IPS-18c (cell line): ENCODE results near the gene ISG15.
"Not testable (repeated sequence)": the region's sequence is repeated elsewhere in the genome, so short reads cannot be mapped to it uniquely, and the experiment has no call there.

Source experiments
- H3K4me3 ChIP-seq: 2 replicates; pipeline ENCODE4 v1.7.0; 2013; ENCODE audit warnings: low read depth, mild to moderate bottlenecking, low read length, moderate library complexity; ENCODE audit not compliant: insufficient read depth
- H3K9me3 ChIP-seq: one replicate; pipeline ENCODE4 v1.6.1; 2013; ENCODE audit warnings: mild to moderate bottlenecking, low read length, moderate library complexity; ENCODE audit not compliant: control insufficient read depth, insufficient read depth

ISG15 gene

DNA sequence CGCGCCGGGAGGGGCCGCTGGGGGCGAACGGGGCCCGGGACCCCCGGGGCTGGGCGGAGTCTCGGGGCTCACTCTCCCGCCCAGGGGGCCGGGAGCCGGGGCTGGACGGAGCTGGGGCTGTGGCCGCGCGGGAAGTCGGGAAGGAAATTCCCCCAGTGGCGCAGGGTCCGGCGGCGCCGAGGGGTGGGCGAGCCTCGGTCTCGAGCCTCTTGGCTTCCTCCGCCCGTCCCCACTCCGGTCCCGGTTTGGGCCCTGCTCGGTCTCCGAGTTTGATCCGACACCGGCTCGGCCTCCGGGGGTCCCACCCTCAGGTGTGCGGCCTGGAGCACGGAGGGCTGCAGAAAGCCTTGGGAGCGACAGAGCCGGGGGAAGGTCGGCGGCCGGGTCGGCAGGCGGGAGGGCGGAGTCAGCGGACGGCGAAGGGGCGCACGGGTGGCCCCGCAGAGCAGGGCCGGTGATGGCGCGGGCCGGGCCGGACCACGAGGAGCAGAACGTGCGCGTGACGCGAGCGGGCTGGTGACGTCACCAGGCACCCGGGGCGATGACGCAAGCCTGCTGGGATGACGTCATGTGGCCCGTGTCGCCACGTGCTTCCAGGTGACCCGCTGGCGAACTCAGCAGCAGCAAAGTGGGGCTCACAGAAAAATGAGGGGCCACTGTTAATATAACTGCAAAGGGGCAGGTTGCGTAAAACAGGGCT is 12.8 kb upstream of the ISG15 start:
- Histone ChIP-seq H3K9me3 (no peaks in the 10 kb centered on the region), H3K4me3 (peak overlapping the region; percentile 67)

DNA sequence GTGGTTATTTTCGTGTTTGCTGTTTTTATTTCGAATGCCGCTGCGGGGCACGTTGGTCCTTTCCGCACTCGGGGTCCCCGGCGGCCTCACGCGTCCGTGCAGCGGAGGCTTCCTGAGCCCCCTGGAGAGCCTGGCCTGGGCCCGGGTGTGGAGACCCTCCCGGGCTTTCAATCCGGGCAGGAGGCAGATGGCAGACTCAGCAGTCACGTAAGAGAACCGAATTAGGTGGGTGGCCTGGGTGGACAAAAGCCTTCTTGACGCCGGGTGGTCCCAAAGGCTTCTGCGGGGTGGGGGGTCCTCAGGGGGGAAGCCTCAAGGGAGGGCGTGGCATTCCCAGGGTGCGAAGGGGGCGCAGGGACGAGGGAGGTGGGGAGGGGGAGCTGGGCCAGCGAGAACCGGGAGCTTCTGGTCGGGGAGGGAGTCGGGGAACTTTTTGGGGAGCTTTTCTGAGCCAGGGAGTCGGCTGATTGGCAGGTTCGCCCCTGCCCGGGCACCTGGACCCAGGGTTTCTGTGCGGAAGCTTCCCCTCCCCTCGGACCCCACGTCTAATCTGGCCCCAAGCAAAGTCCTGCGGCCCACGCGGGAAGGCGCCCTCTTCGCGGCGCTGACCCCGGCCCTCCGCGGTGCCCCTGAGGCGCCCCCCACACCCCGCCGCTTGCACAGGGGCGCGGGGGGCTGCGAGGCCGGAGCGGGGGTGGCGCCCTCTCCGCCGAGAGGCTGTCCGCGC is 12.1 kb upstream of the ISG15 start:
- H3K4me3 ChIP-seq, result peak overlapping the region; percentile 67

DNA sequence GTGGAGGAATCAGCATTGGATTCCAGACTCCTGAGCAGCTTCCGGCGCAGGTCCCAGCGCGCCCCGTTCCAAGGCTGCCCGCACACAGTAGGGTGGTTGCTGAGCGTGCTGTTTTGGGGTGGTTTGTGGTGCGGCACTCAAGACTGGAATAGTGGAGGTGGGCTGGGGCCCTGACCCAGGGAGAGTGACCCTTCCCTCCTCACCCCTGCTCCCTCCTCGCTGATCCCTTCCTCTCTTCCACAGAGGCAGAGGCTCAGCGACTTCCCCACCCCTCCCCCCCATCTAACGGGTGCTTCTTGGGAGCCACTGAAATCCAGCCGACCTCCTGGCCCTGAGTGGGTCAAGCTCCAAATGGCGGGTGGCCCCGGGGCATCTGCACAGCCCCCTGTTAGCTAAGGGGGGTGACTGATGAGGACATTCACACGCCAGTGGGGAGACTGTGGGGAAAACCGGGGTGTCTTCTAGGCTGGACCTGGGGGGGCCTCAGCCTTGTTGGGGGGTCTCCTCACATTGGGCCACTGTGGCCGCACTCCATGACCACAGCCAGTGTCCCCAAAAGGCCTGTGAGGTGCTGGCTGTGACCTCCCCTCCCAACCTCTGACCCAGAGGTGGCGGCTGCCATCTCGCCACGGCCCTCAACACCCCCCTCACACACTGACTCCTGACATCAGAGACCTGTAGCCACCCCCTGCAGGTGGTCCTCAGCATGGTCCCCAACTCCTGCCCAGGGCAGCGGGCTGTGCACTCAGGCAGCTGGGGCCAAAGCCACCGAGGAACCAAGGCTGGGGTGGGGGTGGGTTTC is 9.5 kb upstream of the ISG15 start:
- H3K4me3 ChIP-seq, result no peak overlapping the region
- H3K9me3 ChIP-seq, result no peaks in the 10 kb centered on the region

More for the DNA sequence above, 12.1 kb upstream of the ISG15 start:
- H3K9me3 ChIP-seq, result no peaks in the 10 kb centered on the region

DNA sequence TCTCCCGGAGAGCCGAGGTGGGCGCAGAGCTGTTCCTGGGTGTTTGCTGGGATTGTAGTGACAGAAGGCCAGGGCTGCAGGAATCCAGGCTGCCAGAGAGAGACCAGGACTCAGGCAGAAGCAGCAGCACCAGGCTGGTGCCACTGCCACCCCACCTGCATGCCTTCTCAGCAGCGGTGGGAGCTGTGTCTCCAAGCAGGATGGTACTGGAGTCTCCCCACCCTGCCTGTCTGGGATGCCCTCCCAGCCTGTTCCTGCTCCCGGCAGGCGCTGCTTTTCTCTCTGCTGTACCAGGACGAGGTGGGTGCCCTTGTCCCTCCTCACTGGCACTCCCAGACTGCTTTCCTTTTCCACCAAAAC is 8.9 kb upstream of the ISG15 start:
- Histone ChIP-seq H3K4me3 (no peak overlapping the region), H3K9me3 (no peaks in the 10 kb centered on the region)

DNA sequence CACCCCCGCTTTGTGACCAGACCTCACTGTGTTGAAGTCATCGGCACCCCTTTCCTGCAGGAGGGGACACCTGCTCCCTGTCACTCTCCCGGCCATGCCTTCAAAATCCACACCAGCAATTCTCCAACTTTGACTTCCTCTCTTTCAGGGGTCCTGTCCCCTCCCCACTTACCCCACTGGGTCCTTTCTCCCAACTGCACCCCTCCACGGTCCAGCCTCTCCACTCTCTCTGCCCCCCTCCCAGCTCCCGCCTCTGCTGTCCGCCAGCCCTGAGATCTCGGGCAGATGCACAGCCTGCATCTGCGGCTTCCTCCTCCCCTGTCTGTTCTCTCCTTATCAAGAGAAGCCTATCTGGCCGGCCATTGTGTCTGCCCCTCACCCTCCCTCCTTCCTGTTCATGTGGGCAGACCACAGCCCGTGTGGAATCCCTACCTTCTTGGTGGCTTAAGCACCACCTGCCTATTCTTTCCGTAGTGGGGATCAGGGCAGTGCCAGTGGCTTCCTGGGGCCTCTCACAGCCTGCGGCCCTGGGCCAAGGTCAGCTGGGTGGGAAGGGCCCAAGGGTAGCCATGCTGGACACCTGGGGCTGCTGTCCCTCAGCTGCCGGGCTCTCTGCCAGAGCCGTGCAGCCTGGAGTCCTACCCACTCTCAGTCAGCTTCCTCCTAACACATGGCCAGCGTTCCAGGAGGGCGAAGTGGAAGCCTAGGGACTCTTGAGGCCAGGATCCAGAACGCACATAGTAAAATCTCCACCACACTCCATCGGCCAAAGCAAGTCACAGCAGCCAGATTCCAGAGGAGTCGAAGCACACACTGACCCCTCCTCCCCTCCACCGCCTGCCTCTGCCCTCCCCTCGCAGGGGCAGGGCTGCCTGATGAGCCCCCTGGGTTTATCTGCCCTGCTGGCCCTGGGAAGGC is 8.3 kb upstream of the ISG15 start:
- no peak overlapping the region for H3K4me3 ChIP-seq

DNA sequence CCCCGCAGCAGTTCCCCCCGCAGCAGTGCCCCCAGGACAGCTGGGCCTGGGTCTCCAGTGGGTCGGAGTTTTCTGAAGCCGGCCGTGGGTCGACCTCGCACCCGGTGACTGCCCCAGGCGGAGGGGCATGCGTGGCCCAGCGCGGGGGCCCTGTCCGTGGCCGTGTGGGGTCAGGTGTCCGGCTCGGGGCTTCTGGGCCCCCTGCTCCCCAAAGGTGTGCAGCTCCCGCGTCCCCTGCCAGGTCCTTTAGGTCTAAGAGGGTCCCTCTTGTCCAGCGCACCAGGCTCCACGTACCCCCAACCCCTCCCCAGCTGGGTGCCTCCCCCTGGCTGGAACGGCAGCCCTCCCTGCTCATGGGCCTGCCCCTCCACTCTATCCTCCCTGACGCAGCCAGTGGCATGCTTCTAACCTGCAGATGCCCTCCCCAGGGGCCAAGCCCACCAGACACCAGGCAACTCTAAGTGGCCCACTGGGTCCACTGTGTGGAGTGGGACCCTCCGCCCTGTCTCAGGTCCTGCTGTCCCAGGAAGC is 7.5 kb upstream of the ISG15 start:
- H3K9me3 ChIP-seq, result no peaks in the 10 kb centered on the region
- H3K4me3 ChIP-seq, result no peak overlapping the region

More for the DNA sequence above, 8.3 kb upstream of the ISG15 start:
- H3K9me3 ChIP-seq, result no peaks in the 10 kb centered on the region

DNA sequence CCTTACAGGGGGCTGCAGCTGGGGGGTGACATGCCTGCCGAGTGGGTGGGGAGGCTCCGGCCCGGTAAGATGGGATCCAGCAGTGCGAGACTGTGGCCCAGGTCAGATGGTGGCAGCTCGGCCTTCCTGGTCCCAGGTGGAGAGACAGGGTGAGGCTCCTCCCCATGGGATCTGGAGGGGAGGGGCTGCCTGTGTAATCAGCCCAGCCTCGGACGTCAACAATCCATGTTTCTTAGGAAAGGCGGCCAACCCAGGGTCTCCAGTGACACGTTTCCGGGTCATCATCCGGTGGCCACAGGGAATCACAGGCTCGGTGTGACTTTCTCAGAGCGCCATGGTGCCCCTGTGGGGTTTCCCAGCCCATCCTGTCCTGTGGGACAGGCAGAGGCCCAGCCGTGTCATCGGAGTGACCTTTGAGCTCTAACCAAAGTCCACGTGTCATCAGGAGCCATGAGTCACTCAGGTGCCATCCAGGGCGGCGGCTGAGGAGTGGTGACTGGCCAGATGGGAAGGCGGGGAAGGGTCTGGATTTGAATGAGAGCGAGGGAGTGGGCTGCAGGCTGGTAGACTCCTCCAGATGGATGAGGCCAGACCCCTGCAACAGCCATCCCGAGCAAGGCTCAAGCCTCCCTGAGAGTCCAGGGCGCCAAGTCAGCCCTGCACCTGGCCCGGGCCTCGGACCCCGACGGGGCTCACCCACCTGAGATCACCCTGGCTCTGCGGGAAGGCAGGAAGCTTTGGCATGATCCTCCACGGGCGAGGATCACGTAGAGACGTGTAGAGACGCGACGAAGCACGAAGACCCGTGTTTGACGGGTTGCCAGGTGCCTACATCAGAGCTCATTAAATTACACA is 6.8 kb upstream of the ISG15 start:
- H3K4me3 ChIP-seq, result no peak overlapping the region
- H3K9me3 ChIP-seq, result no peaks in the 10 kb centered on the region

DNA sequence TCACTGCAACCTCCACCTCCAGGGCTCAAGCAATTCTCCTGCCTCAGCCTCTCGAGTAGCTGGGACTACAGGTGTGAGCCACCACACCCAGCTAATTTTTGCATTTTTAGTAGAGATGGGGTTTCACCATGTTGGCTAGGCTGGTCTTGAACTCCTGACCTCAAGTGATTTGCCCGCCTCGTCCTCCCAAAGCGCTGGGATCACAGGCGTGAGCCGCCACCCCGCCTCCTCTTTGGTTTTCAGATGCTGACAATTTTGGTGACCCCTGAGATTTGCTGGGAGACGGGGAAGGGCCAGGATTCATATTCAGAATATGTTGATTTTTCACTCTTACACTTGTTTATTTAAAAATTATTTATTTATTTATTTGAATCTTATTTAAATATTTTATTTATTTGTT is 3.2 kb upstream of the ISG15 start:
- not testable (repeated sequence) for H3K9me3 ChIP-seq, H3K4me3 ChIP-seq

DNA sequence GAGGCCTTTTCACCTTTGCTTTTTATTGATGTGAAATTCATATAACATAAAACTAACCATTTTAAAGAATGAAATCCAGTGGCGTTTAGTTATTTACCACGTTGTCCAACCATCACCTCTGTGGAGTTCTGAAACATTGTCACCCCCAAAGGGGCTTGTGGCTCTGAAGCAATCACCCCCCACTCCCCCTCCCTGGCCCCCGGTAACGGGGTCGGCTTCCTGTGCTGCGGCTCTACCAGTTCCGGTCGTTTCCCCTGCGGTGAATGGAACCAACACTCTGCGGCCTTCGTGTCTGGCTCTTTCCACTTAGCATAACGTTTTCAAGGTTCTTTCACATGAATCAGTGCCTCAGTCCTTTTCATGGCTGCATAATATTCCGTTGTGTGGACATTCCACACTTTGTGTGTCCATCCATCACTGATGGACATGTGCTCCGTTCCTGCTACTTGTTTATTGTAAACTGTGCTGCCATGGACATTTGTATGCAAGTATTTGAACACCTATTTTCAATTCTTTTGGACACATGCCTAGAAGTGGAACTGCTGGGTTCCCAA is 1.8 kb upstream of the ISG15 start:
- Histone ChIP-seq H3K9me3 (no peaks in the 10 kb centered on the region), H3K4me3 (no peak overlapping the region)

DNA sequence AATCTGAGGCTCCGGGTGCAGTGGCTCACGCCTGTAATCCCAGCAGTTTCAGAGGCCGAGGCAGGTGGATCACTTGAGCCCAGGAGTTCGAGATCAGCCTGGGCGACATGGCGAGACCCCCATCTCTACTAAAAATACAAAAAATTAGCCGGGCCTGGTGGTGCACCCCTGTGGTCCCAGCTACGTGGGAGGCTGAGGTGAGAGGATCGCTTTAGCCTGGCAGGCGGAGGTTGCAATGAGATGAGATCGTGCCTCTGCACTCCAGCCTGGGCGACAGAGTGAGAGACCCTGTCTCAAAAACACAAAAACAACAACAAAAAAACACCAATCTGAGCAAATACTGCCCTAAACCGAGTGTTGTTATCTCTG is 577 bp upstream of the ISG15 start:
- H3K4me3 ChIP-seq, result peak overlapping the region; percentile 47; the same call in 1 of the 2 replicates

DNA sequence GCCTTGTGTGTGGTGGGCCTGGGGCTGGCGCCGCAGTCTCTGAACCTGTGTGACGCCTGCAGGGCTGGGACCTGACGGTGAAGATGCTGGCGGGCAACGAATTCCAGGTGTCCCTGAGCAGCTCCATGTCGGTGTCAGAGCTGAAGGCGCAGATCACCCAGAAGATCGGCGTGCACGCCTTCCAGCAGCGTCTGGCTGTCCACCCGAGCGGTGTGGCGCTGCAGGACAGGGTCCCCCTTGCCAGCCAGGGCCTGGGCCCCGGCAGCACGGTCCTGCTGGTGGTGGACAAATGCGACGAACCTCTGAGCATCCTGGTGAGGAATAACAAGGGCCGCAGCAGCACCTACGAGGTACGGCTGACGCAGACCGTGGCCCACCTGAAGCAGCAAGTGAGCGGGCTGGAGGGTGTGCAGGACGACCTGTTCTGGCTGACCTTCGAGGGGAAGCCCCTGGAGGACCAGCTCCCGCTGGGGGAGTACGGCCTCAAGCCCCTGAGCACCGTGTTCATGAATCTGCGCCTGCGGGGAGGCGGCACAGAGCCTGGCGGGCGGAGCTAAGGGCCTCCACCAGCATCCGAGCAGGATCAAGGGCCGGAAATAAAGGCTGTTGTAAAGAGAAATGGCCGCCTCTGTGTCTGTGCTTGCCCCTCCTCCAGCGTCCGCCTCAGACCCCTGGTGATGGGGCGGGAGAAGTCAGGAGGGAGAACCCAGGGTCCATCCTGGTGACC is 788 bp downstream of the ISG15 start:
- Histone ChIP-seq H3K9me3 (no peaks in the 10 kb centered on the region), H3K4me3 (peak overlapping the region; percentile 65)

More for the DNA sequence above, 577 bp upstream of the ISG15 start:
- not testable (repeated sequence) for H3K9me3 ChIP-seq

DNA sequence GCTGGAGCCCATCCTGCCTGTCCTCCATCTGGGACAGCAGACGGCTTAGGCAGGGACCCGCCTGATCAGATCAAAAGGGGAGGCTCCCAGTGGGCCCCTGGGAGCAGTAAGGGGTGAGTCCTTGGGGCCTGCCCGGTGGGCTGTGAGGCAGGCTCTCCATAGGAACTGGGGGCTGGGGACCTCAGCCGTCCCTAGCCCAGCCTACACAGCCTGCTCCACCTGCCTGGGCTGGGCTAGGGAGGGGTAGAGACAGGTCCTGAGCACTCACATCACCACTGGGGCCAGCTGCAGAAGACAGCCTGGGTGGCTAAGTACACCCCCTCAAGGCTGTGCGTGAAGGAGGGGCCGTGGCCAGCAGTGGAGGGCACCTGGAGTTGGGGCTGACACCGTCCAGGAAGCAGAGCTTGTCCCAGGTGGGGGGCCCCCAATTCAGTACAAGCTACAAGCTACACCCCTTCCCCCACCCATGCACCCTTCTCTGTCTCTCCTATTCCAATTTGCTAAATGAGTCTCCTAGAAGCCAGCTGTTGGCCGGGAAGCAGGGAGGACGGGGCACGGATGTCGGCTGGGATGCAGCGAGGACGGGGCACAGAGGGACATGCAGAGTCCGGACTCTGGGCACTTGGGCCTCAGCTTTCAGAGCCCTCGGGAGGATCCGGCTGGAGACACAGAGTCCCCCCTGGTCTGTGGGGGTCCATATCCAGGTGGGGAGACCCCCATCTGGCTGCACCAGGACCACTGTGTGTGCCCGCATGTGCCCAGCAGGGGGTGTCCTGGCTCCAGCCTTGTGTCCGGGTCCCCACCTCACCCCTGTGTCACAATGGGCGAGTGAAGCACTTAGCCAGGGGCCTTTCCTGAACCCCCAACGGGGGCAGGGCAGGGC is 1.7 kb downstream of the ISG15 start:
- Histone ChIP-seq H3K9me3 (no peaks in the 10 kb centered on the region), H3K4me3 (no peak overlapping the region)

DNA sequence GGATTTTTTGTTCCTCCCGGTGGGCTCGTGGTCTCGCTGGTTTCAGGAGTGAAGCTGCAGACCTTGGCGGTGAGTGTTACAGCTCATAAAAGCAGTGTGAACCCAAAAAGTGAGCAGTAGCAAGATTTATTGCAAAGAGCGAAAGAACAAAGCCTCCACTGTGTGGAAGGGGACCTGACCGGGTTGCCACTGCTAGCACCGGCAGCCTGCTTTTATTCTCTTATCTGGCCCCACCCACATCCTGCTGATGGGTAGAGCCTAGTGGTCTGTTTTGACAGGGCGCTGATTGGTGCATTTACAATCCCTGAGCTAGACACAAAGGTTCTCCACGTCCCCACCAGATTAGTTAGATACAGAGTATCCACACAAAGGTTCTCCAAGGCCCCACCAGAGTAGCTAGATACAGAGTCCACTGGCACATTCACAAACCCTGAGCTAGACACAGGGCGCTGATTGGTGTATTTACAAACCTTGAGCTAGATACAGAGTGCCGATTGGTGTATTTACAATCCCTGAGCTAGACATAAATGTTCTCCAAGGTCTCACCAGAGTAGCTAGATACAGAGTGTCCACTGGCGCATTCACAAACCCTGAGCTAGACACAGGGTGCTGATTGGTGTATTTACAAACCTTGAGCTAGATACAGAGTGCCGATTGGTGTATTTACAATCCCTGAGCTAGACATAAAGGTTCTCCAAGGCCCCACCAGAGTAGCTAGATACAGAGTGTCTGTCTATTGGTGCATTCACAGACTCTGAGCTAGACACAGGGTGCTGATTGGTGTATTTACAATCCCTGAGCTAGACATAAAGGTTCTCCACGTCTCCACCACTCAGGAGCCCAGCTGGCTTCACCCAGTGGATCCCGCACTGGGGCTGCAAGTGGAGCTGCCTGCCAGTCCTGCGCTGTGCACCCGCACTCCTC is 4.4 kb downstream of the ISG15 start:
- H3K4me3 ChIP-seq, H3K9me3 ChIP-seq: not testable (repeated sequence)

DNA sequence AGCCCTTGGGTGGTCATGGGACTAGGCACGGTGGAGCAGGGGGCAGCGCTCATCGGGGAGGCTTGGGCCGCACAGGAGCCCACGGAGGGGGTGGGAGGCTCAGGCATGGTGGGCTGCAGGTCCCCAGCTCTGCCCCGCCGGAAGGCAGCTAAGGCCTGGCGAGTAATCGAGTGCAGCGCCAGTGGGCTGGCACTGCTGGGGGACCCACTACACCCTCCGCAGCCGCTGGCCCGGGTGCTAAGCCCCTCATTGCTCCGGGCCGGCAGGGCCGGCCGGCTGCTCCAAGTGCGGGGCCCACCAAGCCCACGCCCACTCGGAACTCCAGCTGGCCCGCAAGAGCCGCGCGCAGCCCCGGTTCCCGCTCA is 5.0 kb downstream of the ISG15 start:
- H3K4me3 ChIP-seq, result not testable (repeated sequence)

More for the DNA sequence above, 5.0 kb downstream of the ISG15 start:
- not testable (repeated sequence) for H3K9me3 ChIP-seq
